Measurements from ENCODE around the gene MCOLN1. TPM values are rescaled to one million over a fixed set of nuclear protein-coding genes. Genes with fewer than 3 reads are reported as not detected.

The MCOLN1 gene
- total RNA-seq, 6 experiments from 2014 or later = 9.8 to 25.2 (median 17.7) TPM

DNA sequence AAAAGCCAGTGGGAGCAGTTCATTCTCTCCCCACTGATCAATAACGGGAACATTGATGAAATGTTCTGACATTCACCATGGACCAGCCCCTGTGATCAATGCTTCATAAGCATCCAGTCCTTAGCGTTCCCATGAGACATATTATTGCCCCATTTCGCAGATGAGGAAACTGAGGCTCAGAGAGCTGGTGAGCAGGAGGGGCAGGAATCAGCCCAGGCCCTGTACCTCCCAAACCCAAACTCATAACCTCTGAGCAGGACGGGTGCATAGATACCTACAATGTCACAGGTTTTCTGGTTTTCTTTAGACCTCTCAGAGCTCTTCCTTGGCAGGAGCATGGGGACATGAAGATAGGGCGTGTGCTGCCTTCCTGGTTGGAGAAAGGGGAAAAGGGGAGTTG lies 2.1 kb downstream of the MCOLN1 start:
- Histone ChIP-seq H3K4me3 (no peak overlapping the region), H3K4me1 (peaks cover 0 to 32% (median 11%) of the 10 kb centered on the region in 4 donors), H3K27me3 (no peaks in the 10 kb centered on the region), H3K9me3 (no peaks in the 10 kb centered on the region), H3K36me3 (peaks cover 0 to 7% (median 0%) of the 10 kb centered on the region in 4 donors), H3K27ac (no peak overlapping the region)
- intact Hi-C loops (cut with DNase I) = no loop called here
- no peak for DNase-seq
- TF ChIP-seq, protein P1, sequence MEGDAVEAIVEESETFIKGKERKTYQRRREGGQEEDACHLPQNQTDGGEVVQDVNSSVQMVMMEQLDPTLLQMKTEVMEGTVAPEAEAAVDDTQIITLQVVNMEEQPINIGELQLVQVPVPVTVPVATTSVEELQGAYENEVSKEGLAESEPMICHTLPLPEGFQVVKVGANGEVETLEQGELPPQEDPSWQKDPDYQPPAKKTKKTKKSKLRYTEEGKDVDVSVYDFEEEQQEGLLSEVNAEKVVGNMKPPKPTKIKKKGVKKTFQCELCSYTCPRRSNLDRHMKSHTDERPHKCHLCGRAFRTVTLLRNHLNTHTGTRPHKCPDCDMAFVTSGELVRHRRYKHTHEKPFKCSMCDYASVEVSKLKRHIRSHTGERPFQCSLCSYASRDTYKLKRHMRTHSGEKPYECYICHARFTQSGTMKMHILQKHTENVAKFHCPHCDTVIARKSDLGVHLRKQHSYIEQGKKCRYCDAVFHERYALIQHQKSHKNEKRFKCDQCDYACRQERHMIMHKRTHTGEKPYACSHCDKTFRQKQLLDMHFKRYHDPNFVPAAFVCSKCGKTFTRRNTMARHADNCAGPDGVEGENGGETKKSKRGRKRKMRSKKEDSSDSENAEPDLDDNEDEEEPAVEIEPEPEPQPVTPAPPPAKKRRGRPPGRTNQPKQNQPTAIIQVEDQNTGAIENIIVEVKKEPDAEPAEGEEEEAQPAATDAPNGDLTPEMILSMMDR (IDR thresholded peaks at IDR 0.05) = no peak
- no peak for TF ChIP-seq POLR2A (IDR thresholded peaks at IDR 0.05)
- 83% methylated on average over 3 of the region's 5 CpGs for WGBS (ENCODE audit: insufficient coverage, low coverage, low lambda C conversion rate, missing lambda C conversion rate)
- ATAC-seq = no peak

DNA sequence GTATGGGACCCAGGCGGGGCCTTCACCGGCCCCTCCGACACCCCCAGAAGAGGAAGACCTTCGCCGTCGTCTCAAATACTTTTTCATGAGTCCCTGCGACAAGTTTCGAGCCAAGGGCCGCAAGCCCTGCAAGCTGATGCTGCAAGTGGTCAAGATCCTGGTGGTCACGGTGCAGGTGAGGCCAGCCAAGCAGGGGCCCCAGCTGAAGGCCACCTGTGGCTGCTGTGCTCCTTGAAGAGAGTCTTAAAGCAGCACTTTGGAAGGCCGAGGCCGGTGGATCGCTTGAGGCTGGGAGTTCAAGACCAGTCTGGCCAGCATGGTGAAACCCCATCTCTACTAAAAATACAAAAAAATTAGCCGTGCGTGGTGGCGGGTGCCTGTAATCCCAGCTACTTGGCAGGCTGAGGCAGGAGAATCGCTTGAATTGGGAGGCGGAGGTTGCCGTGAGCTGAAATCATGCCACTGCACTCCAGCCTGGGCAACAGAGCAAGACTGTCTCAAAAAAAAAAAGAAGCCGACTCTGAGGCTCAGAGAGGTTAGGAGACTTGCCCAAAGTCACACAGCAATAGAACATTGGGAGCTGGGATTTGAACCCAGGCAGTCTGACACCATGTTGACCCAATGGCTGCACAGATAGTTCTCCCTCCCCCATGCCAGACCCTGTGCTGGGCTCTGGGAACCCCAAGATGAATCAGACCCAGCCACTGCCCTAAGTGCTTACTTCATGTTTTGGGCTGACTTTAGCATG lies 2.7 kb downstream of the MCOLN1 start:
- H3K4me1 ChIP-seq = peaks cover 0 to 27% (median 11%) of the 10 kb centered on the region in 4 donors
- H3K27me3 ChIP-seq = no peaks in the 10 kb centered on the region
- H3K36me3 ChIP-seq = peaks cover 0 to 7% (median 0%) of the 10 kb centered on the region in 4 donors
- ATAC-seq = no peak
- H3K9me3 ChIP-seq = no peaks in the 10 kb centered on the region
- H3K27ac ChIP-seq = no peak overlapping the region
- DNase-seq = no peak
- WGBS (ENCODE audit: insufficient coverage, low coverage, low lambda C conversion rate, missing lambda C conversion rate) = 97% methylated on average over 12 of the region's 20 CpGs
- H3K4me3 ChIP-seq = no peak overlapping the region
- TF ChIP-seq POLR2A (IDR thresholded peaks at IDR 0.05) = no peak
- TF ChIP-seq, protein P1 (IDR thresholded peaks at IDR 0.05) = no peak
- intact Hi-C loops (cut with DNase I) = no loop called here

DNA sequence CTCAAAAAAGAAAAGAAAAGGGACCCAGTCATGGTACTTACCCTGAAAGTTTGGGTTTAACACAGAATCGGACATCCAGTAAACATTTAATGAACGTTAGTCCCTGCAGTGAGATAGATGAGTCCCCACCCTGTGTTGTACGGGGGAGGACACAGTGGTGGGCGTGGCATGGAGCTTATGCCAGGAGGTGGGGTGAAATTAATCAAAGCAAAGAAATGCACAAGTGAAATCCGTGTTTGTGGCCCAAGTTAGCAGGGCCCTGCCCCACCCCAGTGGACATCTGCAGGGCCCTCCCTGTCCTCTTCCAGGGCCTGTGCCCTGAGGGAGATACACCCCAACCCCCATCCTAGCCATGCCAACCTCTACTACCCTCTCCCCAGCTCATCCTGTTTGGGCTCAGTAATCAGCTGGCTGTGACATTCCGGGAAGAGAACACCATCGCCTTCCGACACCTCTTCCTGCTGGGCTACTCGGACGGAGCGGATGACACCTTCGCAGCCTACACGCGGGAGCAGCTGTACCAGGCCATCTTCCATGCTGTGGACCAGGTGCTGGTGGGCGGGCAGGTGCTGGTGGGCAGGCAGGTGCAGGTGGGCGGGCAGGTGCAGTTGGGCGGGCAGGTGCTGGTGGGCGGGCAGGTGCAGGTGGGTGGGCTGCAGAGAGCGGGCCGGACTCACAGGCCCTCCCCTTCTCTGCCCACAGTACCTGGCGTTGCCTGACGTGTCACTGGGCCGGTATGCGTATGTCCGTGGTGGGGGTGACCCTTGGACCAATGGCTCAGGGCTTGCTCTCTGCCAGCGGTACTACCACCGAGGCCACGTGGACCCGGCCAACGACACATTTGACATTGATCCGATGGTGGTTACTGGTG lies 3.9 kb downstream of the MCOLN1 start:
- ATAC-seq (no peak), DNase-seq (peak in 1 of 3 donors; percentile 25)
- Histone ChIP-seq H3K36me3 (peaks cover 0 to 10% (median 0%) of the 10 kb centered on the region in 4 donors), H3K9me3 (no peaks in the 10 kb centered on the region), H3K4me3 (no peak overlapping the region), H3K27ac (no peak overlapping the region), H3K4me1 (peaks cover 0 to 18% (median 8%) of the 10 kb centered on the region in 4 donors), H3K27me3 (no peaks in the 10 kb centered on the region)
- 73% methylated on average over 4 of the region's 31 CpGs for WGBS (ENCODE audit: insufficient coverage, low coverage, low lambda C conversion rate, missing lambda C conversion rate)
- TF ChIP-seq, protein P1 (IDR thresholded peaks at IDR 0.05) = no peak
- TF ChIP-seq POLR2A (IDR thresholded peaks at IDR 0.05) = no peak
- intact Hi-C loops (cut with DNase I) = no loop called here

DNA sequence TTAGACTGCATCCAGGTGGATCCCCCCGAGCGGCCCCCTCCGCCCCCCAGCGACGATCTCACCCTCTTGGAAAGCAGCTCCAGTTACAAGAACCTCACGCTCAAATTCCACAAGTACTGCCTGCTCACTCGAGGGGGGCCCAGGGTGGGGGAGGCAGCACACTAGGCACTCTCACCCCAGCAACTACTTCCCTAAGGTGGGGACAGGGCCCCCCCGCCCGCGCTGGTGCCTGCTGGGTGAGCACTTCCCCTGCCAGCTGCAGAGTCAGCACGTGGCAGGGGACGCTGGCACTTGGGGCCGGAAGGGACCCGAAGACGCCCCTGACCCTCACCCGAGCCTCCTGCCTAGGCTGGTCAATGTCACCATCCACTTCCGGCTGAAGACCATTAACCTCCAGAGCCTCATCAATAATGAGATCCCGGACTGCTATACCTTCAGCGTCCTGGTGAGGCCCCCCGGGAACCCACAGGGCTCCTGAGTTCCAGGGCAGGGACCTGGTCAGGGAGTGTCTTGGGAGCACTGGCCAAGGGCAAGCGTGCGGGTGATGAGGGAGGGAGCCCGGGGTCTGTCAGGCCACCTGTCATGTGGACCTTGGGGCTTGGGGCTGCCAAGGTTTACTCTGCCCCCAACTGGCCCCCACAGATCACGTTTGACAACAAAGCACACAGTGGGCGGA lies 5.2 kb downstream of the MCOLN1 start:
- H3K4me1 ChIP-seq = peaks cover 0 to 9% (median 3%) of the 10 kb centered on the region in 4 donors
- WGBS (ENCODE audit: insufficient coverage, low coverage, low lambda C conversion rate, missing lambda C conversion rate) = 20% methylated on average over 1 of the region's 25 CpGs
- intact Hi-C loops (cut with DNase I) = no loop called here
- ATAC-seq (peak; percentile 30 to 52 (median 40)), DNase-seq (peak in 2 of 3 donors; percentile 53 to 54)
- no peaks in the 10 kb centered on the region for H3K27me3 ChIP-seq
- TF ChIP-seq, protein P1 (IDR thresholded peaks at IDR 0.05) = no peak
- TF ChIP-seq POLR2A (IDR thresholded peaks at IDR 0.05) = no peak
- H3K27ac ChIP-seq = no peak overlapping the region
- H3K4me3 ChIP-seq = no peak overlapping the region
- no peaks in the 10 kb centered on the region for H3K9me3 ChIP-seq
- H3K36me3 ChIP-seq = peaks cover 0 to 10% (median 0%) of the 10 kb centered on the region in 4 donors

All from right lobe of liver (tissue), 6 donors.